Natural killer cell (primary cell): ENCODE results near the gene NHLH2. TPM values are rescaled to one million over a fixed set of nuclear protein-coding genes. Genes with fewer than 3 reads are reported as not detected.

ENCODE experiments used
- ATAC-seq, 3 donors: fragments of 150-1000 bp in 2 of 3; fragments of 200-7000 bp in 1 of 3; cut with Tn5 transposase; 1 replicate in 1 of 3; 2 replicates in 2 of 3; pipeline ENCODE4 v1.10.0; 2021; ENCODE audit warnings: mild to moderate bottlenecking in 2 of 3, moderate library complexity in 2 of 3
- DNase-seq, 2 donors: peaks; one replicate each; pipeline versions ENCODE4 v3.0.0 to v3.0.0-alpha.2; 2013 to 2021; ENCODE audit warnings: mixed read lengths in 1 of 2
- H3K27ac ChIP-seq: one replicate; pipeline ENCODE4 v1.5.1; 2013; ENCODE audit warnings: mild to moderate bottlenecking, low read length
- H3K27me3 ChIP-seq: one replicate; pipeline ENCODE4 v1.6.1; 2013; ENCODE audit warnings: low read length; ENCODE audit not compliant: control insufficient read depth, insufficient read depth
- H3K36me3 ChIP-seq: one replicate; pipeline ENCODE4 v1.6.1; 2013; ENCODE audit warnings: low read length; ENCODE audit not compliant: control insufficient read depth, insufficient read depth
- H3K4me1 ChIP-seq: one replicate; pipeline ENCODE4 v1.6.1; 2013; ENCODE audit warnings: low read length; ENCODE audit not compliant: control insufficient read depth, insufficient read depth
- H3K4me3 ChIP-seq: one replicate; pipeline ENCODE4 v1.5.1; 2013; ENCODE audit warnings: low read length
- H3K9me3 ChIP-seq: one replicate; pipeline ENCODE4 v1.6.1; 2013; ENCODE audit warnings: low read length; ENCODE audit not compliant: control insufficient read depth, insufficient read depth
- H3K27ac Mint-ChIP-seq, 2 donors: one replicate each; pipeline ENCODE4 v1.8.0; 2022; ENCODE audit warnings: mild to moderate bottlenecking in 2 of 2, mixed read lengths in 2 of 2, moderate library complexity in 1 of 2
- H3K27me3 Mint-ChIP-seq, 2 donors: one replicate each; pipeline ENCODE4 v1.8.0; 2022; ENCODE audit warnings: low read depth in 2 of 2, mixed read lengths in 2 of 2
- H3K36me3 Mint-ChIP-seq: one replicate; pipeline ENCODE4 v1.8.0; 2022; ENCODE audit warnings: mixed read lengths
- H3K4me1 Mint-ChIP-seq, 2 donors: one replicate each; pipeline ENCODE4 v1.8.0; 2022; ENCODE audit warnings: mixed read lengths in 2 of 2
- H3K4me3 Mint-ChIP-seq: one replicate; pipeline ENCODE4 v1.8.0; 2022; ENCODE audit warnings: mild to moderate bottlenecking, moderate library complexity, mixed read lengths
- H3K9me3 Mint-ChIP-seq, 2 donors: one replicate each; pipeline ENCODE4 v1.8.0; 2022; ENCODE audit warnings: mixed read lengths in 2 of 2
- WGBS: methylation state at CpG from one replicate; pipeline ENCODE4 v1.1.7; 2013; ENCODE audit warnings: missing lambda C conversion rate; ENCODE audit not compliant: insufficient coverage; 5-methylcytosine and 5-hydroxymethylcytosine counted together
- intact Hi-C: fragments of 100-400 bp; cut with micrococcal nuclease; formaldehyde crosslinking; loops from one replicate; pipeline ENCODE4 v1.14.2; 2022
- total RNA-seq, 4 donors: library from RNA; stranded (reverse); fragments of 120-200 nt in 1 of 4; gene quantifications; one replicate each; pipeline versions ENCODE4 v1.2.3 to v1.2.4, GENCODE V29; 2013 to 2022
- TF ChIP-seq, protein P1 (sequence below): fragments of 200-600 bp; IDR thresholded peaks from one replicate; pipeline ENCODE4 v1.8.0; 2022; ENCODE audit warnings: antibody characterized with exemption

Gene NHLH2
- total RNA-seq, 3 donors from 2014 or later (not counting 1 experiment from before 2014, with no cell fraction given), result not detected

DNA sequence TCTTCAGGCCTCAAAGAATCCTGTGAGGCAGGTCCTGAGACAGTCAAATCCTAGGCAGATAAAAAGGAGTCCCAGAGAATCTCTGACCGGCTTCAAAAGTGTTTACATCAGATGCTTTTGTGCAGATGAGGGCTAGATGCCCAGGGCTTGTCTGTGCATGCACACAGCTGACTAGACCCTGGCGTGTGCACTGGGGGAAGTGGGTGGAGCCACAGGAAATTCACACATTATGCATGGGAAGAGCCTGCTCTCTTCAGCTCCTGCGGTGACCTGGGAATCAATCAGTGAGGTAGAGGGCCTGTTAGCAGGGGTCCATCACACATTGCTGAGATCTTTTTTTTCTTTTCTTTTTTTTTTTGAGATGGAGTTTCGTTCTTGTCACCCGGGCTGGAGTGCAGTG, 36.6 kb upstream of the NHLH2 start:
- ATAC-seq, result no peak
- H3K4me1 Mint-ChIP-seq, result no peaks in the 10 kb centered on the region
- no peaks in the 10 kb centered on the region for H3K9me3 ChIP-seq

DNA sequence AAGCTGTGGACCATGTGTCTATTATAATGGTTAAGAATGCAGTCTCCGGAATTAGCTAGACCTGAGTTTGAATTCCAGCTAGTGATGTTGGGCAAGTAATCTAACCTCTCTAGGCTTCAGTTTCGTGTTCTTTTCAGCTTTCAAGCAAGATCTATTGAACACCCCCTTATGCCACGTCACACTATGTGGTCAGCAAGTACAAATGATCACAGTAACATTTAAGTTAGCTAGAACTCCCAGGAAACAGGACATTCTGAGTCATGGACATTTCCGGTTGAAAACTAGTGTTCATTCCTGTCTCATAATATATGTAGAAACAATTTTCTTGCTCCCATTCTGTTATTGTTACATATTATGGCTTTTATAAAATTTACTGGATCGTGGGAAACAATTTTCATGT, 34.0 kb upstream of the NHLH2 start:
- Histone ChIP-seq H3K36me3 (no peaks in the 10 kb centered on the region), H3K27me3 (no peaks in the 10 kb centered on the region), H3K4me3 (no peak overlapping the region), H3K27ac (no peak overlapping the region), H3K4me1 (no peaks in the 10 kb centered on the region), H3K9me3 (no peaks in the 10 kb centered on the region)
- ATAC-seq (no peak), DNase-seq (no peak)
- intact Hi-C loops, result no loop called here
- Mint-ChIP-seq H3K4me1 (no peaks in the 10 kb centered on the region), H3K27ac (no peak overlapping the region), H3K36me3 (no peaks in the 10 kb centered on the region), H3K9me3 (no peaks in the 10 kb centered on the region), H3K27me3 (peaks cover 20 to 59% of the 10 kb centered on the region in 2 donors), H3K4me3 (no peak overlapping the region)
- 90% methylated on average over 3 of the region's 5 CpGs for WGBS
- TF ChIP-seq, protein P1, sequence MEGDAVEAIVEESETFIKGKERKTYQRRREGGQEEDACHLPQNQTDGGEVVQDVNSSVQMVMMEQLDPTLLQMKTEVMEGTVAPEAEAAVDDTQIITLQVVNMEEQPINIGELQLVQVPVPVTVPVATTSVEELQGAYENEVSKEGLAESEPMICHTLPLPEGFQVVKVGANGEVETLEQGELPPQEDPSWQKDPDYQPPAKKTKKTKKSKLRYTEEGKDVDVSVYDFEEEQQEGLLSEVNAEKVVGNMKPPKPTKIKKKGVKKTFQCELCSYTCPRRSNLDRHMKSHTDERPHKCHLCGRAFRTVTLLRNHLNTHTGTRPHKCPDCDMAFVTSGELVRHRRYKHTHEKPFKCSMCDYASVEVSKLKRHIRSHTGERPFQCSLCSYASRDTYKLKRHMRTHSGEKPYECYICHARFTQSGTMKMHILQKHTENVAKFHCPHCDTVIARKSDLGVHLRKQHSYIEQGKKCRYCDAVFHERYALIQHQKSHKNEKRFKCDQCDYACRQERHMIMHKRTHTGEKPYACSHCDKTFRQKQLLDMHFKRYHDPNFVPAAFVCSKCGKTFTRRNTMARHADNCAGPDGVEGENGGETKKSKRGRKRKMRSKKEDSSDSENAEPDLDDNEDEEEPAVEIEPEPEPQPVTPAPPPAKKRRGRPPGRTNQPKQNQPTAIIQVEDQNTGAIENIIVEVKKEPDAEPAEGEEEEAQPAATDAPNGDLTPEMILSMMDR, result no peak

More for the DNA sequence above, 36.6 kb upstream of the NHLH2 start:
- DNase-seq, result no peak
- H3K27me3 Mint-ChIP-seq, result peaks cover 22 to 56% of the 10 kb centered on the region in 2 donors
- WGBS, result 32% methylated on average over 3 of the region's 5 CpGs
- H3K4me3 Mint-ChIP-seq, result no peak overlapping the region
- H3K27me3 ChIP-seq, result no peaks in the 10 kb centered on the region
- H3K36me3 ChIP-seq, result no peaks in the 10 kb centered on the region
- TF ChIP-seq, protein P1, result no peak
- no peak overlapping the region for H3K4me3 ChIP-seq
- H3K27ac ChIP-seq, result no peak overlapping the region
- no peaks in the 10 kb centered on the region for H3K9me3 Mint-ChIP-seq
- no peaks in the 10 kb centered on the region for H3K4me1 ChIP-seq
- no peak overlapping the region for H3K27ac Mint-ChIP-seq
- H3K36me3 Mint-ChIP-seq, result no peaks in the 10 kb centered on the region
- intact Hi-C loops, result no loop called here

DNA sequence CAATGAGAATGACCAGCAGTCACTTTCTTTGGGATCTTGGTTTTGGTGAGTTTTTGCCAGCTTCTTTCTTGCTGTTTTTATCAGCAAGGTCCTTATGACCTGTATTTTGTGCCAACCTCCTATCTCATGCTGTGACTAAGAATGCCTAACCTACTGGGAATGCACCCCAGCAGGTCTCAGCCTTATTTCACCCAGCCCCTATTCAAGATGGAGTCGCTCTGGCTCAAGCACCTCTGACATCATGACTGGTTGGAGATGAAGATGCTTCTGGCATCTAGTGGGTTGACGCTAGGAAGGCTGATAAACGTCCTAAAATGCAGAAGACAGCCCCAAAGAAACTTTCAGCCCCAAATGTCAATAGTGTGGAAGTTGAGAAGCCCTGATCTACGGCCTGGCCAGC, 33.6 kb upstream of the NHLH2 start:
- Mint-ChIP-seq H3K27me3 (peaks cover 20 to 59% of the 10 kb centered on the region in 2 donors), H3K27ac (no peak overlapping the region)
- 69% methylated on average over 4 of the region's 4 CpGs for WGBS

DNA sequence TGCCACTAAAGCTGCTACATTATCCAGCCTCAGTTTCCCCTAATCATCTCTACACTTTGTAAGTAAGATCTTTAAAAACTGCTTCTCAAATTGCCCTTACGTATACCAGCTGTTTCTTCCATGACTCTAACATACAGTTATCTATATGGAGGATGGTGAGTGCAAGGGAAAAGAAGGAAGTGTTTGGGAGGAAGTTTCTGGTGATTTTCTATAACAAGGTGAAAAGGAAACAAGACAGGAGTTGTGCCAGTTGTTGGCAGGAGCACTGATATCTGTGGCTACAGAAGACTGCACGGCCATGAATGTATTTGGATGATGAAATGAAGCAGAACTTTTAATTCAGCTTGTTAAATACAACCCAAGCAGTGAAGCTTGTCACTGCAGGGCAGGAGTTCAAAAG, 32.3 kb upstream of the NHLH2 start:
- Mint-ChIP-seq H3K27ac (no peak overlapping the region), H3K9me3 (no peaks in the 10 kb centered on the region), H3K4me1 (no peaks in the 10 kb centered on the region), H3K36me3 (no peaks in the 10 kb centered on the region), H3K4me3 (no peak overlapping the region), H3K27me3 (peaks cover 16 to 55% of the 10 kb centered on the region in 2 donors)
- H3K4me3 ChIP-seq, result no peak overlapping the region
- no peaks in the 10 kb centered on the region for H3K4me1 ChIP-seq
- H3K9me3 ChIP-seq, result no peaks in the 10 kb centered on the region
- H3K27ac ChIP-seq, result no peak overlapping the region
- H3K36me3 ChIP-seq, result no peaks in the 10 kb centered on the region
- intact Hi-C loops, result no loop called here
- 6% methylated on average over 1 of the region's 2 CpGs for WGBS
- no peaks in the 10 kb centered on the region for H3K27me3 ChIP-seq
- no peak for DNase-seq
- TF ChIP-seq, protein P1, result no peak
- no peak for ATAC-seq

More for the DNA sequence above, 33.6 kb upstream of the NHLH2 start:
- Histone ChIP-seq H3K4me3 (no peak overlapping the region), H3K27ac (no peak overlapping the region), H3K4me1 (no peaks in the 10 kb centered on the region), H3K9me3 (no peaks in the 10 kb centered on the region), H3K36me3 (no peaks in the 10 kb centered on the region), H3K27me3 (no peaks in the 10 kb centered on the region)
- intact Hi-C loops, result no loop called here
- no peak for ATAC-seq
- TF ChIP-seq, protein P1, result no peak
- no peaks in the 10 kb centered on the region for H3K36me3 Mint-ChIP-seq
- no peak for DNase-seq
- no peaks in the 10 kb centered on the region for H3K4me1 Mint-ChIP-seq
- no peaks in the 10 kb centered on the region for H3K9me3 Mint-ChIP-seq
- no peak overlapping the region for H3K4me3 Mint-ChIP-seq
